Activated naive CD8-positive, alpha-beta T cell treated with anti-CD3 and anti-CD28 coated beads, Interleukin-2, amount 50 U/mL, for 16 hours (primary cell): ENCODE measurements around the gene RNF222.

ENCODE experiments used
- DNase-seq: peaks from one replicate; pipeline ENCODE4 v3.0.0-alpha.2; 2020; ENCODE audit warnings: low read depth, low spot score

The RNF222 gene

DNA sequence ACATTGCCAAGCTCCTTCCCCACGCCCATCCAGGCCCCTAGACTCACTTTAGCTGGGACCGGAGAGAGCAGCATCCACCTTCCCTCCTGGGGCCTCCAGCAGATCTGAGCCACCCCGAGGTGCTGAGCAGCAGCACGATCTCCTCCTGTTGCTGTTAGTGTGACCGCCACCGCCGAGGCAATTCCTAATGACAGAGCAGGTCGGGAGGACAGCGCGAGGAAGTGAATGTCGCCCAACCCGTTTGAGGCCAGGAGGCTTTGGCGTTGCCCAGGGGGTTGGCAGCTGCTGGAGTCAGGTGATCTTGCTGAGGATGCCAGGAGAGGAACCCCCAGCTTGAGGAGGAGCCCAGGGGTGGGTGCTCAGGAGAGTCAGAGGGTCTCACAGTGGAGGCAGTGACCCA lies at the start of gene RNF222:
Gene RNF222, minus strand, starts transcription at position 192 of the 400 bp plus-strand sequence. CDS start 4,366 bp downstream, outside the sequence.
- DNase-seq = no peak

DNA sequence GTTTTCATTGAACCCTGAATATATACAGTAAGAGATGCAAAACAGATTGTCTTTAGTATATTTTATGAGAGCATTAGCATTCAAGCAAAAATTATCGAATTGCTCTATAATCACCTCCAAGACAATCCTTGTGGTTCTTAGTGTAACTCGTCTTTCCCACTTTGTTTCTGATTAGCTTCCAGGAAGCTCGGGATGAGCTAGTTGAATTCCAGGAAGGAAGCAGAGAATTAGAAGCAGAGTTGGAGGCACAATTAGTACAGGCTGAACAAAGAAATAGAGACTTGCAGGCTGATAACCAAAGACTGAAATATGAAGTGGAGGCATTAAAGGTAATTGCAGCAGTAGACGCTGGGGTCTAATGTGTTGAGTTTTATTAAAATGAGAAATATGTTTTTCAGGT lies 47.9 kb upstream of the RNF222 start:
- no peak for DNase-seq

GRCh38 chr17:8444494-8444893 lies 46.9 kb upstream of the RNF222 start:
- no peak for DNase-seq

DNA sequence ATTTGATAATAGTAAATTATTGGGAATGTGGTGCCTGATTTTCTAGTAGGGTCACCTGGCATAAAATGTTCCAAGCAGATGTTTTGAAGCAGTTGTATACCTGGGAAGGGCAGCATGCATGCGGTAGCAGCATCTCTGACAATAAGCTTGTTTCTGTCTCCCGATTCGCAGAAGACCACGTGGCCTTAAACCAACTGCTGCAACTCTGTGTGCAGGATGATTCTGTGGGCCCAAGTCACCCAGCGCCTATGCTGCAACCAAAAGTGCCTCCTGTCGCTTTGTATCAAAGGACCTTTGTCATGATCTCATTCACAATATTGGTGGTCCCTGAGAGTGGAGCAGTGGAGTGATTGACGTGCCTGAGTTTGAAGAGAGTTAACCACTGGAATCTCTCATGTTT lies 46.1 kb upstream of the RNF222 start:
- DNase-seq = no peak

DNA sequence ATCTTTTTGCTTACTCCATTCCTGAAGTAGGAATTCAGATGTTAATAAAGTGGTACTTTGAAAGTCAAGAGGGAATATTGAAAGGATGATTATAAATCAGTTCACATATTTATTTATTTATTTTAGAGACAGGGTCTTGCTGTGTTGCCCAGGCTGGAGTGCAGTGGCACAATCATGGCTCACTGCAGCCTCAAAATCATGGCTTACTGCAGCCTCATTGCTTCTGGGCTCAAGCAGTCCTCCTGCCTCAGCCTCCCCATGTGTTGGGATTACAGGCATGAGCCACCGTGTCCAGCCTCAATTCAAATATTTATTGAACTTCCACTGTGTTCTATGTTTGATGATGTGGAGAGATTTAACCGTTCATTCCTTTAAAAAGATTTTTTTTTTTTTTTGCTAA lies 44.7 kb upstream of the RNF222 start:
- no peak for DNase-seq

- DNase-seq = no peak
Measured at GRCh38 chr17:8441690-8442089, 44.1 kb upstream of the RNF222 start.

- no peak for DNase-seq
Measured at GRCh38 chr17:8439681-8440080, 42.1 kb upstream of the RNF222 start.

- DNase-seq = no peak
Measured at GRCh38 chr17:8438441-8438840, 40.8 kb upstream of the RNF222 start.

DNA sequence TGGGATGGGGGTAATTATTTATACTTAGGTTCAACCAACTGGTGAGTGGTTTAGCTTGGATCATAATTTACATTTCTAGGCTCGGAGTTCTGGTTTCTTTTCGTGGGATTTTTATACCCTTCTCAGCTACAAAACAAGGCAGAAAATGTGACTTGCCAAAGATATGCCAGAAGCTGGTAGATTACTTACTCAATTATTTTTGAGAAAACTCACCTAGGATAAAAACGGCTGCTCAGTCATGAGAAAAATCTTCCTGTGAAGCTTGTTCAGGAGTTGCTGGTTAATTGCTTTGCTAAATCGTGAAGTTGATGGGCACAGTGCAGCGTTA lies 39.2 kb upstream of the RNF222 start:
- DNase-seq = no peak

DNA sequence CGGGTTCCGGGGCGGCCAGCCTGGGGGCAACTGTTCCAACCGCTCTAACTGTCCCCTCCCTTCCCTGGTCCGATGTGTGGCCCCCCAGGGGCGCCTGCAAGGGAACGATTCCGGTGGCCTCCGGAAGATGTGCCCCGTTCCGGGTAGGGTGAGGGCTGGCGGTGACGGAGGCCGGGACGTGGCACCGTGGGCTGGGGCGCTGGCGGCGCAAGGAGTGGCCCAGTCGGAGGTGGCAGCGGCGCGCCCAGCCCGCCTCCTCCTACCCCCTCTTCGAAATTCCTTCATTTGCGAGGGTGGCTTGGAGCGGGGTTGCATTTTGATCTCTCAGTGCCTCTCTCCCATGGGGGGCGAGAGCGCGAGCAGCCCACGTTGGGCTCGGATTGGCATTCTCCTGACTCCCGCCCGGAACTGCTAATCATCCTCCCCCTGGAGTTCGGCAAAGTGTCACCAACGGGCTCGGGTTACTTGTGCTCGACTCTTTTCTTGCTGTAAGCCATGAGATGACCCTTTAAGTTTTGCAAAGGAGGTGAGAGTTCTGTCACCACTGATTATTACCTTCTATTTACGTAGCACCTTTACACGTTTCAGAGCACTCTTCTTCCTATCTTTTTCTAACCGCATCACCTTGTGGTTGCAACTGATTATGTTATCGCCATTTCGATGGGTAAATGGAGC lies 38.7 kb upstream of the RNF222 start:
- peak; percentile 7 for DNase-seq

GRCh38 chr17:8435245-8436168 lies 37.9 kb upstream of the RNF222 start, which contains the start of gene NDEL1:
Gene NDEL1 (plus strand): TSS chr17:8435884. CDS start chr17:8444272, 8,388 bp downstream.
- DNase-seq = peak; percentile 98

DNA sequence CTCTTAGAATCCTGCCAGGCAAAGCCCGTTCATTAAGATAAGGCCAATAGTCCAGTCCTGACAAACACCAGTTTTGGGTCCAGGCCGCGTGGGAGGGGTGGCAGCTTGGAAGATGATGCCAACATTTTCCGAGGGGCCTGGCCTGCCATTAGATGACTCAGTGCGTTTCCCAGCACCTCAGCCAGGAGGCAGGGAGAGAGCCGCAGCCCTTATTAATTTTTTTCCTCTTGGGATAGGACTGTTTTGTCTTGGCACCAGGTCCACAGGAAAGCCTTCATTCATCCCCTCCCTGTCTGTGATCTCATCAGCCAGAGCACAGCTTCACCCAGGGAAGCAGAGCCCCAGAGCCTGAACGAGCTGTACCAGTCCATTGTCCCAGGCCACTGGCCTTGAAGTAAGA lies 33.3 kb upstream of the RNF222 start:
- DNase-seq = no peak

GRCh38 chr17:8426802-8427201 lies 29.2 kb upstream of the RNF222 start:
- DNase-seq = no peak

DNA sequence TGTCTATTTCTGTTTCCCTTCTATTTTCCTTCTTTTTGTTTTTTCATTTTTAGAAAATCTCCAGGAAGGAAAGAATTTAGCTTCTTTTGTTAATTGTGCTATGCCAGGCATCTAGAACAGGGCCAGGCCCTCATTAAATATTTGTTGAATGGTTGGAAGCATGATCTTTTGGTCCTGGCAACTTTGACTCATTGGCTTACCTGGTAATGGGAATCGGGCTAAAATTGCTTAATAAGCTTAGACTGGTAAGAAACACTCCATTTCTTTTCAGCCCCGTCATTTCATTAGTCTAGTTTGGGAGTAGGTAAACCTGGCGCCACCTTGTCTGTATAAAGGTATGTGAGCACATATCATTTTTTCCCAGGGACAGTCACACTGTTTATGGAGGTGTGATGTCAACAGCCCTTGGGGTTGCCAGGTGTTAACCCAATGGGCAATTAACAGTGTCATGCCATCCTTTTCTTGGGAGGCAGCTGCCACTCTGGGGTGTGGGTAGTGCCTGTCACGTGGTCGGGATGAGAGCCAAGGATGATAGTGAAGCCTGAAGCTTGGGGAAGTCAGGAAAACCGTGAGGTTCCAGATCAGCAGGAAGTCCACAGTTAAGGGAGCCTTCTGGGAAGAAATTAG lies 28.6 kb upstream of the RNF222 start:
- DNase-seq = no peak

DNA sequence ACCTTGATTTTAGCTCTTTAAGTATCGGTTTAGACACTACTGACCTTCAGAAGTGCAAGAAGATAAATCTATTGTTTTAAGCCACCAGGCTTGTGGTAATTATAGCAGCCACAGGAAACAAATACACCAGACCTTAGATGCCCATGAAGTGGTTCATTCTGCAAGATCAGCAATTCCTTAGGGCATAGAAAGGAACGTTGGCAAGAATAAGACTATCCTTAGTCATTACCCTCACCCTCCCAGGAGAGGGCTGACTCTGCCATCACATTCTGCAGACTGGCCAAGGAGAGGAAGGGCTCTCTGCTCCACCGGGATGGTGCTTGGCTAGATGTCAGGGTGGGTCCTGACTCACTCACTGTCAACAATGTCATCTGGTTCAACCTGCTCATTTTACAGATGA lies 23.9 kb upstream of the RNF222 start:
- DNase-seq = no peak

DNA sequence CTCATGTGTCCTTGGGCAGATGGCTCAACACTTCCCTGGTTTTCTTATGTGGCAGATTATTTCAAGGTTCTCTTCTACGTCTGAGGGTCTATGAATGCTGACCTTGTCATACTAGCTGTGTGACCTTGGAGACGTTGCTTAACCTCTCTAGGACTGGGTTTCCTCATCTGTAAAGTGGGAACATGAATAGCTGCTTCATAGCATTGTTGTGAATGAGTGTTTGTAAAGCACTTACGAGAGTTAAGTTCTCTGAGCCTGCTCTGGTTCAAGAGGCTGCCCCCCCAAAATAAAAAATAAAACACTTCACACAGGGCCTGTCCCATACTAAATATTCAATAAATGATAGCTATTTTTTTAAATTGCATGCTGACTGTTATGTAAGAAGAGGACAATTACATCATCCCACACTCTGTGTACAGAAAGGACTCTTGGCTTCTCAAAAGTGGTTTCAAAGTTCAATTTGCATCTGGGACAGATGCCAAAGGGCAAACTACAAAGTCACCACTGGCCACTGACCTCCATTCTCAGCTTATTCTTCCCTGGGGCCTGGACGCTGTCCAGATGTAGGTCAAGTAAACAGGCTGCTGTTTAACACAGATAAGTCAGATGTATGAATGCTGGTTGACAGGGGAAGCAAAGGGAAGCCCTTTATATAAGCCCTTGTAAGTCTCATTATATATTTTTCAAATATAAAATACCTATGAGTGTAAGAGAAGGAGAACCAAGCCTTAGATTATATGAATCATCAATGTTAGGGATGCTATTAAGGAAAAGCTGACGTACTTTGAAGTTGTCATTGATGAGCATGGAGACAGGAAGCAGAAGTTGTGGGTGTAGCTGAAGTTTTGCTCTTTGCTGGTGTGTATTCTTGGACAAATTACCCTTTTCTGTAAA lies 22.7 kb upstream of the RNF222 start:
- no peak for DNase-seq

DNA sequence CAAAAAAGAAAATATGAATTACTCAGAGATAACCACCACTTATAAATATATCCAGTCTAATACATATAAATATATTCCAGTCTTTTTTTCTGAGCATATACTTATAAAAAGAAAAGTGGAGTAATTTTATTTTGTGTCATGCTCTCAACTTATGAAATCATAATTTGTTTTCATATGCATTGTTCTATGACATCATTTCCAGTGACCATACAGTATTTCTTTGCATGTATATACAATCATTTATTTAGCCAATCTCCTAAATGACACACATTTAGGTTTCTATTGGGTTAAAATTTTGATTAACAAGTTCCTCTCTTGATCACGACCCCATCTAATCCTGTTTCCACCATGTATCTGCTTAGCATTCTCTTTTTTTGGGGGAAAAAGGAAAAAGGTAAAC lies 21.7 kb upstream of the RNF222 start:
- no peak for DNase-seq

DNA sequence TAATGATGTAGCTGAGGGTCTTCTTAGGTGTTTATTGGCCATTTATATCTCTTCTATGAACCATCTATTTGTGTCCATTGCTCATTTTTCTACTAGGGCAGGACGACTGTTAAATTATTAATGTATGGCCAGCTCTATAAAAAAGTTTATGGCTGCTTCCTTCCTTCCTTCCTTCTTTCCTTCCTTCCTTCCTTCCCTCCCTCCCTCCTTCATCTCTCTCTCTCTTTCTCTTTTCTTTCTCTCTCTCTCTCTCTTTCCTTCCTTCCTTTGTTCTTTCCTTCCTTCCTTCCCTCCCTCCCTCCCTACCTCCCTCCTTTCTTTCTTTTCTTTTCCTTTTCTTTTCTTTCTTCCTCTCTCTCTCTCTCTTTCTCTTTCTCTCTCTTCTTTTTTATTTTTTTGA lies 20.8 kb upstream of the RNF222 start:
- no peak for DNase-seq

GRCh38 chr17:8417806-8418205 lies 20.2 kb upstream of the RNF222 start:
- no peak for DNase-seq

DNA sequence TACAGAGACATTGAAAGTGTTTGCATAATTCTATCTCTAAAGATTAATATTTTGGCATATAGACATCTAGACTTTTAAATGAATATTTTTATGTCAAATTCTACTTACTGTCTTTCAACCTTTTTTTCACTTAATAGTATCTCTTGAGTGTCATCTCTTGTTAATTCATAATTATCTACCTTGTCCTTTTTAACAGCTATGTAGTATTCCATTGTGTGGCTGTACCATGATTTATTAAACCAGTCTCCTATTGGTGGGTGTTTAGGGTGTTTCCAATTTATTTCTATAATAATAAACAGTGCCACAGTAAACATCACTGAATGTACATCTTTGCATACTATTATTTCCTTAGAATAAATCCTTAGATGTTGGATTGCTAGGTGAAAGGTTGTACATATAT lies 16.3 kb upstream of the RNF222 start:
- DNase-seq = no peak

DNA sequence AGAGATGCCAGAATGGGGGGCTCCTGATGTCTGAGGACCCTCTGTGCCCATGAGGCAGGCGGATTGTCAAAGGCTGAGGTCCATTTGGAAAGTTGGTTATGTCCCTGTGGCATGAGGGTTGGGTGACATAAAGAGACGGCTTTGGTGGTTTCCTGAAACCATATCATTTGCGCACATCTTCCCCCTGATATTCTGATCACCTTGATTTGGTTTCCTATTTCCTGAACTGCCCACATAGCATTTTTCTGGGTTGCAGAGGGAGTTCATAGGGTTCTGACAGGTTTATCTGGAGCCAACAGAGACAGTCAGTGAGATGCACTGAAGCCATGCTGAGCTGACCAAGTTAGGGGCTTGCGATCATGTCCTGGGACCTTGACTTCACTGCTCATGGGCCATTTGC lies 15.7 kb upstream of the RNF222 start:
- no peak for DNase-seq

DNA sequence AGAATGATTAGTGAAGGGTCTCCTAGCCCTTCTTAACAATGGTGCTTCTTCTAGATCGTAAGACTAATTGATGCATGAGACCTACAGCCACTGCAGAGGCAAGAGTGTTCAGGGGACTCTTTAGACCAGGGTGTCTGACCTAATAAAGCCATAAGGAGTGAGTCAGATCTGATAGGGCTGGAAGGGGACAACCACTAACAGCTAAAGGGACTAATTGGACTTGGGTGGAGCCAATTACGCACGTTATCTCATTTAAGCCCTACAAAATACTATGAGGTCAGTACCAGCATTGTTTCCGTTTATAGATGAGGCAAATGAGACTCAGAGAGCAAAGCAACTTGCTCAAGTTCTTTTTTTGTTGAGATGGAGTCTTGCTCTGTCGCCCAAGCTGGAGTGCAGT lies 14.5 kb upstream of the RNF222 start:
- no peak for DNase-seq
